8988T (cell line): ENCODE measurements around the gene ZSCAN5B.

Experiments used
- DNase-seq: peaks from one replicate; pipeline ENCODE4 v3.0.0; 2011

Gene ZSCAN5B

GRCh38 chr19:56142897-56143434 is 54.6 kb downstream of the ZSCAN5B start:
- DNase-seq = no peak

- no peak for DNase-seq
These were observed 55.3 kb downstream of the ZSCAN5B start for GRCh38 chr19:56142087-56142787.

- no peak for DNase-seq
These were observed 56.1 kb downstream of the ZSCAN5B start for GRCh38 chr19:56141417-56141993.

GRCh38 chr19:56140583-56141416 is 56.8 kb downstream of the ZSCAN5B start, which contains the start of gene ZNF444:
Gene ZNF444, plus strand, starts transcription at chr19:56141287. Its CDS starts 5,625 bp downstream, at chr19:56146912.
- peak; percentile 93 for DNase-seq

- no peak for DNase-seq
These were observed 57.6 kb downstream of the ZSCAN5B start for GRCh38 chr19:56139847-56140582.
